ENCODE measurements around the gene STX4.

STX4 gene

DNA sequence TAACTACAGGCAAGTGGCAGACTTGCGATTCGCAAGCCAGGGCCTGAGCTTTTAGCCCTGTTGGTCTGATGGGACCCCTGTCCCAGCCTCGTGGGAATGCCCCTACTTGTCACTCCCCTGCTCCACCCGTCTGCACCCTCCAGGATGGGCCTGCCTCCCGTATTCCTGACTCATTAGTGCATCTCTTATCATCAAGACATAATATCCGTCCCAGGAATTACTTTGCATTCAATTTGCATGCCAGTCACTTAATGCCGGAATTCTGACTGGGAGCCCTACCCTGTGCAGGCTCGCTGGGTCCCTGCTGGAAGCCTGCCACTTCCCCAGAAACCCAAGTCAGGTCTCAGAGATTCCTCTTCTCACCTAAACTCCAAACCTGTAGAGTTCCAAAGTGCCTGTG is 52.1 kb downstream of the STX4 start:
- no peak for DNase-seq

GRCh38 chr16:31085873-31086628 is 52.7 kb downstream of the STX4 start:
- no peak for DNase-seq

DNA sequence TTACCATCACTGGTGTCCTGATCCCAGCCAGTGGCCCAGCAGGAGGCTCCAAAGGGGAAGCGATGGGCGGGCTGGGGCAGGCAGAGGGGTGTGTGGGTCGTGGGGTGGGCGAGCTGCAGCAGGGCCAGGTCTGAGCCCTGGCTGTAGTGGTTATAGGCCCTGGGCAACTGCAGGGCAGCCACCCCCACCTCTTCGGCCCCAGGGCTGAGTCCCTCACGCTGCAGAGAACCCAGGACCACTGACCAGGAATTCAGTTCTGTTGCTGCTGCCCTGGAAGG is 53.2 kb downstream of the STX4 start:
- no peak for DNase-seq

- DNase-seq, result no peak
Observed at GRCh38 chr16:31087481-31087880, 54.1 kb downstream of the STX4 start.

DNA sequence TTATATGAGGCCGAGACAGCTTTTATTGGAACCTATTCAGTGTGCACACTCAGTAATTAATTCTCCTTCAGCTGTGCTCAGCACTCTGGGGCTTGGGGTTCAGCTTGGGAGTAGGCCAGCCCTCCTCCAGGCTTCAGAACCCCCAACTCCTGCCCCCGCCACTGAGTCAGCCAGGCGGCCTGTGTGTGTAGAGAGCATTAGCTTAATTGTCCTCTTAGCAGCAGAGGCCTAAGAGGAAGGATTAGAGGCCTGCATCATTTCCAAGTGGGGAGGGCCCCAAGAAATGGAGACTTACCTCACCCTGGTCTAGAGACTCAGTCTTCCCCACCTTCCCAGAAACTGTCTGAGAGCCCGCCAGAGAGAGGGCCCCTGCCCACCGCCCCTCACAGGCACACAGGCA is 54.6 kb downstream of the STX4 start:
- DNase-seq, result no peak

DNA sequence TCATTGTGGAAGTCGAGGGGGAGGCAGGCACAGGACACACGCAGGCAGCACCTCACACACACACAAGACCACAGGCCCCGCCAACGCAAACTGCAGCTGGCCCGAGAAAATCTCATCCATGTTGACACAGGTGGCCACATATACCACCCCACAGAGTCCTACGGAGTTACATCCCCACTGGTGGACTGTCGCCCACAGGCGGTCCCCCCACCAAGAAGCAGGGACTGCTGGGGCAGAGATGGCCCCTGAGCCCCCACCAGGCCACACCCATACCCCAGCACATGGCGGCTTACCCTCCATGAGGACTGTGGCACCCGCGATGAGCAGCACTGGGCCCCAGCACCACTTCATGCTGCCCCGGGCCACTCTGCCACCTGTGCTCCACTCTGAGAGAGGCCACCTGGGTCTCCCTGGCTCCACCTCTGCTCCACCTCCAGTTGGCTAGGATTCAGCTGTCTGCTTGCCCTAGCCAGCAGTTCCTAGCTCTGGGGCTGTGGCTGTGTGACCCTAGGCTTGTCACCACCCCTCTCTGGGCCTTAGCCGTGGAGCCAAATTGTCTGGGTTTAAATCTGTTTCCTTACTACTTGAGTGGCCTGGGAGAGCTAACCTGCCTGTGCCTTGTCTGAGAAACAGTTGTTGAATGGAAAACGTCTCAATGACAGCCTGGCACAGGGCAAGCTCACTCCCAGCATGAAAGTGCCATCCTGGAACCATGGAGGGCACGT is 55.3 kb downstream of the STX4 start, which contains the start of gene PRSS53:
PRSS53 (minus strand) TSS at position 485 of the 725 bp plus-strand sequence; CDS start at position 351, 134 bp downstream.
- no peak for DNase-seq

GRCh38 chr16:31089199-31089598 is 55.8 kb downstream of the STX4 start:
- no peak for DNase-seq
